Measurements from ENCODE around the gene EMSY. TPM values are rescaled to one million over a fixed set of nuclear protein-coding genes. Genes with fewer than 3 reads are reported as not detected.
"Not testable (repeated sequence)": the region's sequence is repeated elsewhere in the genome, so short reads cannot be mapped to it uniquely, and the experiment has no call there.

Gene EMSY, protein sequence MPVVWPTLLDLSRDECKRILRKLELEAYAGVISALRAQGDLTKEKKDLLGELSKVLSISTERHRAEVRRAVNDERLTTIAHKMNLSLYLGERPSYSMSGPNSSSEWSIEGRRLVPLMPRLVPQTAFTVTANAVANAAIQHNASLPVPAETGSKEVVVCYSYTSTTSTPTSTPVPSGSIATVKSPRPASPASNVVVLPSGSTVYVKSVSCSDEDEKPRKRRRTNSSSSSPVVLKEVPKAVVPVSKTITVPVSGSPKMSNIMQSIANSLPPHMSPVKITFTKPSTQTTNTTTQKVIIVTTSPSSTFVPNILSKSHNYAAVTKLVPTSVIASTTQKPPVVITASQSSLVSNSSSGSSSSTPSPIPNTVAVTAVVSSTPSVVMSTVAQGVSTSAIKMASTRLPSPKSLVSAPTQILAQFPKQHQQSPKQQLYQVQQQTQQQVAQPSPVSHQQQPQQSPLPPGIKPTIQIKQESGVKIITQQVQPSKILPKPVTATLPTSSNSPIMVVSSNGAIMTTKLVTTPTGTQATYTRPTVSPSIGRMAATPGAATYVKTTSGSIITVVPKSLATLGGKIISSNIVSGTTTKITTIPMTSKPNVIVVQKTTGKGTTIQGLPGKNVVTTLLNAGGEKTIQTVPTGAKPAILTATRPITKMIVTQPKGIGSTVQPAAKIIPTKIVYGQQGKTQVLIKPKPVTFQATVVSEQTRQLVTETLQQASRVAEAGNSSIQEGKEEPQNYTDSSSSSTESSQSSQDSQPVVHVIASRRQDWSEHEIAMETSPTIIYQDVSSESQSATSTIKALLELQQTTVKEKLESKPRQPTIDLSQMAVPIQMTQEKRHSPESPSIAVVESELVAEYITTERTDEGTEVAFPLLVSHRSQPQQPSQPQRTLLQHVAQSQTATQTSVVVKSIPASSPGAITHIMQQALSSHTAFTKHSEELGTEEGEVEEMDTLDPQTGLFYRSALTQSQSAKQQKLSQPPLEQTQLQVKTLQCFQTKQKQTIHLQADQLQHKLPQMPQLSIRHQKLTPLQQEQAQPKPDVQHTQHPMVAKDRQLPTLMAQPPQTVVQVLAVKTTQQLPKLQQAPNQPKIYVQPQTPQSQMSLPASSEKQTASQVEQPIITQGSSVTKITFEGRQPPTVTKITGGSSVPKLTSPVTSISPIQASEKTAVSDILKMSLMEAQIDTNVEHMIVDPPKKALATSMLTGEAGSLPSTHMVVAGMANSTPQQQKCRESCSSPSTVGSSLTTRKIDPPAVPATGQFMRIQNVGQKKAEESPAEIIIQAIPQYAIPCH (N-terminal part only)
- 10 to 100 TPM; 13.2 to 43.4 (median 29.0) TPM for total RNA-seq

DNA sequence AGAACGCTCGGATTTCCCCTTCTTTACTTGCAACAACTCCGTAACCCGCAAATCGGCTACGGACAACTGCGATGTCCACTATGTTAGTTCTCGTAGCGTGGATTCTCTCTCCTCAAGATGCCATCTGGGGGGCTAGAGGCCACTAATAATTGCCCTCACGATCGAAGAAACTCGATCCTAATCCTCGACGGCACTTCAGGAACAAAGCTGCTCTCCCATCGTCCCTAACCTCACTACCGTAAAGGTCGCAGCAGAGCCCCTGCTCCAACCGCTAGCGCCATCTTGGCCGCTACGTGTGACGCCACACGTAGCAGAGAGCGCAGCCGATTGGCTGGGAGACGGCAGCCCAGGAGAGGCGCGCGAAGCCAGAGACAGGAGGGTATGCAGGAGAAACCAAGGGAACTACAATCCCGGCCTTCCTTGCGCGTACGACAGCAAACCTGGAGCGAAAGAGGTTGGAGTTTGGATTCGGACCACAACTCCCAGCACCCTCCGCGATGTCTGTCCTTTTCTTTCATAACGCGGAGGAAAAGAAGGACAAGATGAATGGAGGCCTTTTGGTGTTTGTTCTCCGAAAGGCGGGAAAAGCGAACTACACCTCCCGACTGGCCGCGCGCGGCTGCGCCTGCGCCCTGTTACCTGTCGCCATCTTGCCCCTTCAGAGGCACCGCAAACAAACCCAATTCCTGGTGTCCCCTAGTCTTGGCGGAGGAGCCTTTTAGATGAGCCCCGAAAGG is at the start of gene EMSY:
Gene EMSY (plus strand): TSS at position 635 of the 737 bp plus-strand sequence. CDS start 1,921 bp downstream, outside the sequence.
- no peaks in the 10 kb centered on the region for H3K27me3 ChIP-seq
- no peaks in the 10 kb centered on the region for H3K9me3 ChIP-seq
- peak within 1 kb of the TSS; percentile 94 to 98 for H3K4me3 ChIP-seq
- intact Hi-C loops (cut with DNase I; ENCODE audit: low total_unique reads): no loop called here
- DNase-seq: peak; percentile 94 to 97
- H3K27ac ChIP-seq: peak within 1 kb of the TSS; percentile 94
- no peaks in the 10 kb centered on the region for H3K36me3 ChIP-seq
- TF ChIP-seq, protein P1, sequence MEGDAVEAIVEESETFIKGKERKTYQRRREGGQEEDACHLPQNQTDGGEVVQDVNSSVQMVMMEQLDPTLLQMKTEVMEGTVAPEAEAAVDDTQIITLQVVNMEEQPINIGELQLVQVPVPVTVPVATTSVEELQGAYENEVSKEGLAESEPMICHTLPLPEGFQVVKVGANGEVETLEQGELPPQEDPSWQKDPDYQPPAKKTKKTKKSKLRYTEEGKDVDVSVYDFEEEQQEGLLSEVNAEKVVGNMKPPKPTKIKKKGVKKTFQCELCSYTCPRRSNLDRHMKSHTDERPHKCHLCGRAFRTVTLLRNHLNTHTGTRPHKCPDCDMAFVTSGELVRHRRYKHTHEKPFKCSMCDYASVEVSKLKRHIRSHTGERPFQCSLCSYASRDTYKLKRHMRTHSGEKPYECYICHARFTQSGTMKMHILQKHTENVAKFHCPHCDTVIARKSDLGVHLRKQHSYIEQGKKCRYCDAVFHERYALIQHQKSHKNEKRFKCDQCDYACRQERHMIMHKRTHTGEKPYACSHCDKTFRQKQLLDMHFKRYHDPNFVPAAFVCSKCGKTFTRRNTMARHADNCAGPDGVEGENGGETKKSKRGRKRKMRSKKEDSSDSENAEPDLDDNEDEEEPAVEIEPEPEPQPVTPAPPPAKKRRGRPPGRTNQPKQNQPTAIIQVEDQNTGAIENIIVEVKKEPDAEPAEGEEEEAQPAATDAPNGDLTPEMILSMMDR (IDR thresholded peaks at IDR 0.05): peak in 1 of 4 experiments; percentile 14
- TF ChIP-seq POLR2A (IDR thresholded peaks at IDR 0.05): peak; percentile 91 to 98
- peaks cover 0 to 5% of the 10 kb centered on the region in 2 donors for H3K4me1 ChIP-seq

DNA sequence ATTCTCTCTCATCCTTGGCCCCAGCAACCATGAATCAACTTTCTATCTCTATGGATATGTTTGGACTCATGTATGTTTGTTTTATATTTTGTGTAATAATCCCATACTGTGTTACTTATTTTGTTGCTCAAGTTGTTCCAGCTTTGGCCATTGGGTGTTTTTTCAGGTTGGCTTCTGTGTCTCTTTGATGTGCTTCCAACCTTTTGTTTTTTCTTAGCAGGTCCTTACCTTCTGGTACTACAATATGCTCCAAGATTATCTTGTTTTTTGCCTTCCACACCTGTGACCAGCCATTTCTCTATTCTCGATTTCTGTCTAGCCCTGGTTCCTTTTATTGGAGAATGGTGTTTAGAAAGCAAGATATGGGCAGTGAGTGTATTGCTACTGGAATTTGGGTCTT is 49.5 kb upstream of the EMSY start:
- Histone ChIP-seq H3K27ac (no peak overlapping the region), H3K4me1 (no peaks in the 10 kb centered on the region), H3K9me3 (no peaks in the 10 kb centered on the region), H3K36me3 (no peaks in the 10 kb centered on the region), H3K27me3 (no peaks in the 10 kb centered on the region), H3K4me3 (no peak overlapping the region)
- DNase-seq: no peak
- intact Hi-C loops (cut with DNase I; ENCODE audit: low total_unique reads): no loop called here
- no peak for TF ChIP-seq POLR2A (IDR thresholded peaks at IDR 0.05)
- TF ChIP-seq, protein P1 (IDR thresholded peaks at IDR 0.05): no peak

DNA sequence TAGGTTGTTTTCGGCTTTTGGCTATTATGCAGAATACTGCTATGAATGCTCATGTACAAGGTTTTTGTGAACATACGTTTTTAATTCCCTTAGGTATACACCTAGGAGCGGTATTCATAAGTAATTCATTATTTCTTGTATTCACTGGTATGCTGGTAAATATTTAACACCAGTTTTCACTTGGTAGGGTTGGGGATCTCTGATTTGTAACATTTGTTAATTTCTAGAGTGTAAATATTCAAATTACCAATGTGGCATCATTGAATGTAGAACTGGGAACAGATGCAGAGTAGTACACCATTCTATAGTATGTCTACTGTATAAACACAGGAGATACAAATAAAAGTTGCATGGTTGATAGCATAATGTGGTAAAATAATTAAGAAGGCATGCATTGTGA is 47.4 kb upstream of the EMSY start:
- TF ChIP-seq, protein P1 (IDR thresholded peaks at IDR 0.05): no peak
- TF ChIP-seq POLR2A (IDR thresholded peaks at IDR 0.05): no peak
- intact Hi-C loops (cut with DNase I; ENCODE audit: low total_unique reads): no loop called here

DNA sequence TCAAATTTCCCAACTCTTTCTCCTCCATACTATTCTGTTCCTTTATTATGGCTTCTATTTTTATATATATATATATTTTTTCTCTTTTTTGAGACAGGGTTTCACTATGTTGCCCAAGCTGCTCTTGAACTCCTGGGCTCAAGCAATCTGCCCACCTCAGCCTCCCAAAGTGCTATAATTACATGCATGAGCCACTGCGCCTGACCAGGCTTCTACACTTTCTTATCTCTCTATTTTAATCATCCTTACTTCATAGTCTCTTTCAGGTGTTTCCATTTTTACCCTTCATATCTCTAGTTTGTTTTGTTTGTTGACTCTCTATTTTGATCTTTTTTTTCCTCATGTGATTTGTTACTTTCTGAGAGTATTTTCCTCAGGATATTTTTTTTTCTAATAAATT is 43.9 kb upstream of the EMSY start:
- no peak overlapping the region for H3K4me3 ChIP-seq
- no peaks in the 10 kb centered on the region for H3K36me3 ChIP-seq
- DNase-seq: no peak
- intact Hi-C loops (cut with DNase I; ENCODE audit: low total_unique reads): no loop called here
- H3K27me3 ChIP-seq: no peaks in the 10 kb centered on the region
- TF ChIP-seq POLR2A (IDR thresholded peaks at IDR 0.05): no peak
- TF ChIP-seq, protein P1 (IDR thresholded peaks at IDR 0.05): no peak
- no peaks in the 10 kb centered on the region for H3K9me3 ChIP-seq
- no peak overlapping the region for H3K27ac ChIP-seq
- H3K4me1 ChIP-seq: no peaks in the 10 kb centered on the region

More for the DNA sequence above, 47.4 kb upstream of the EMSY start:
- DNase-seq: no peak
- Histone ChIP-seq H3K4me3 (no peak overlapping the region), H3K36me3 (no peaks in the 10 kb centered on the region), H3K4me1 (no peaks in the 10 kb centered on the region), H3K27me3 (no peaks in the 10 kb centered on the region), H3K9me3 (no peaks in the 10 kb centered on the region), H3K27ac (no peak overlapping the region)

DNA sequence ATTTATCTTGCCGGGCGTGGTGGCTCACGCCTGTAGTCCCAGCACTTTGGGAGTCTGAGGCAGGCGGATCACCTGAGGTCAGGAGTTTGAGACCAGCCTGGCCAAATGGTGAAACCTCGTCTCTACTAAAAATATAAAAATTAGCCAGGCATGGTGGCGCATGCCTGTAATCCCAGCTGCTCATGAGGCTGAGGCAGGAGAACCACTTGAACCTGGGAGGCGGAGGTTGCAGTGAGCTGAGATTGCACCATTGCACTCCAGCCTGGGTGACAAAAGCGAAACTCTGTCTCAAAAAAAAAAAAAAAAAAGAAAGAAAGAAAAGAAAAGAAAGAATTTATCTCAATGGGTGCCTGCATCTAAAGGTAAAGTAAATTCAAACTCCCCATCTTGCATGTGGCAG is 43.3 kb upstream of the EMSY start:
- intact Hi-C loops (cut with DNase I; ENCODE audit: low total_unique reads): not testable (repeated sequence)

More for the DNA sequence above, 43.3 kb upstream of the EMSY start:
- H3K36me3 ChIP-seq, DNase-seq, H3K9me3 ChIP-seq, H3K27ac ChIP-seq, H3K27me3 ChIP-seq, H3K4me3 ChIP-seq, H3K4me1 ChIP-seq: not testable (repeated sequence)

Measured in uterus (tissue), 4 donors.